Uterus (tissue), 4 donors: ENCODE measurements around the gene NXF1. TPM values are rescaled to one million over a fixed set of nuclear protein-coding genes. Genes with fewer than 3 reads are reported as not detected.

Source experiments
- DNase-seq, 2 donors: peaks; one replicate each; pipeline ENCODE4 v3.0.0-alpha.2; 2019 to 2020
- H3K27ac ChIP-seq, 2 donors: fragments of 200-600 bp; sonication (generic); 1 replicate in 1 of 2; 2 replicates in 1 of 2; pipeline ENCODE4 v1.5.1; 2016 to 2018
- H3K27me3 ChIP-seq, 2 donors: fragments of 200-600 bp; sonication (generic); one replicate each; pipeline ENCODE4 v1.5.1; 2018 to 2019; ENCODE audit warnings: control low read depth in 1 of 2
- H3K36me3 ChIP-seq, 2 donors: fragments of 200-600 bp; sonication (generic); one replicate each; pipeline ENCODE4 v1.5.1; 2019; ENCODE audit warnings: control low read depth in 1 of 2
- H3K4me1 ChIP-seq, 2 donors: fragments of 200-600 bp; sonication (generic); one replicate each; pipeline ENCODE4 v1.5.1; 2018 to 2019; ENCODE audit warnings: control low read depth in 1 of 2
- H3K4me3 ChIP-seq, 2 donors: fragments of 200-600 bp; sonication (generic); 1 replicate in 1 of 2; 2 replicates in 1 of 2; pipeline ENCODE4 v1.5.1; 2018 to 2019; ENCODE audit warnings: mild to moderate bottlenecking in 1 of 2
- H3K9me3 ChIP-seq, 2 donors: fragments of 200-600 bp; sonication (generic); one replicate each; pipeline ENCODE4 v1.5.1; 2019; ENCODE audit warnings: control low read depth in 1 of 2
- CTCF ChIP-seq, 4 experiments: fragments of 200-600 bp in 2 of 4; fragments of 450-650 bp in 2 of 4; sonication (generic) in 2 of 4; IDR thresholded peaks; one replicate each; pipeline ENCODE4 v1.5.1; 2016 to 2019; ENCODE audit warnings: antibody characterized with exemption in 4 of 4, mild to moderate bottlenecking in 2 of 4, moderate library complexity in 1 of 4
- POLR2A ChIP-seq, 2 donors: fragments of 450-650 bp; IDR thresholded peaks; one replicate each; pipeline ENCODE4 v1.6.1; 2016; ENCODE audit warnings: antibody characterized with exemption in 2 of 2, mild to moderate bottlenecking in 1 of 2, moderate library complexity in 1 of 2
- intact Hi-C: fragments of 100-400 bp; cut with DNase I; formaldehyde crosslinking; loops from one replicate; pipeline ENCODE4 v1.15.1; 2023; ENCODE audit warnings: low total_unique reads
- total RNA-seq, 4 donors: library from RNA; depleted of rRNA in 3 of 4; stranded (reverse); fragments of >200 nt in 3 of 4; gene quantifications; one replicate each; pipeline versions ENCODE4 v1.1.0 to v1.2.4, GENCODE V29; 2014 to 2023
- donor health status: DM: yes; HTN: yes; CAD: no.

NXF1 gene
- total RNA-seq, 4 donors from 2014 or later = 41.0 to 96.2 (median 50.2) TPM

- no peak overlapping the region for H3K27ac ChIP-seq
- H3K4me3 ChIP-seq = no peak overlapping the region
- no peaks in the 10 kb centered on the region for H3K27me3 ChIP-seq
- peaks cover 9 to 20% of the 10 kb centered on the region in 2 donors for H3K4me1 ChIP-seq
- H3K36me3 ChIP-seq = no peaks in the 10 kb centered on the region
- no peak for DNase-seq
- TF ChIP-seq POLR2A (IDR thresholded peaks at IDR 0.05) = no peak
- intact Hi-C loops = no loop called here
- no peaks in the 10 kb centered on the region for H3K9me3 ChIP-seq
Observed at GRCh38 chr11:62851807-62852522, 46.7 kb upstream of the NXF1 start.

DNA sequence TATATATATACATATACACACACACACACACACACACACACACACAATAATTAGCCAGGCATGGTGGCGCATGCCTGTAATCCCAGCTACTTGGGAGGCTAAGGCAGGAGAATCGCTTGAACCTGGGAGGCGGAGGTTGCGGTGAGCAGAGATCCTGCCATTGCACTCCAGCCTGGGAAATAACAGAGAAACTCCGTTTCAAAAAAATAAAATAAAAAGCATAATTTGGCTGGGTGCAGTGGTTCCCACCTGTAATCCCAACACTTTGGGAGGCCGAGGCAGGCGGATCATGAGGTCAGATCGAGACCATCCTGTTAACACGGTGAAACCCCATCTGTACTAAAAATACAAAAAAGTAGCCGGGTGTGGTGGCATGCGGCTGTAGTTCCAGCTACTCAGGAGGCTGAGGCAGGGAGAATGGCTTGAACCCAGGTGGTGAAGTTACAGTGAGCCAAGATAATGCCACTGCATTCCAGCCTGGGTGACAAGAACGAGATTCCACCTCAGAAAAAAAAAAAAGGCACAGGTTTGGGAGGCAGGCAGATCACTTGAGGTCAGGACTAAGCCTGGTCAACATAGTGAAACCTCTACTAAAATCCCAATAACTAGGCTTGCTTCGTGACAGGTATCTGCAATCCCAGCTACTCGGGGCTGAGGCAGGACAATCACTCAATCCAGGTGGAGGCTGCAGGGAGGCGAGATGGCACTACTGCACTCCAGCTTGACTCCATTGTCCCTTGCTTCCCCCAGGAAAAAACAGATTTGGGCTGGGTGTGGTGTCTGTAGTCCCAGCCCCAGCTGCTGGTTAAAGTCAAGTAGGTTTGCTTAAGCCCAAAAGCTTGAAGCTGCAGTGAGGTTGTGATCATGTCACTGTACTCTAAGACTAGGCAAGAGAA lies 45.9 kb upstream of the NXF1 start:
- no peaks in the 10 kb centered on the region for H3K9me3 ChIP-seq
- no peak for TF ChIP-seq CTCF (IDR thresholded peaks at IDR 0.05)
- TF ChIP-seq POLR2A (IDR thresholded peaks at IDR 0.05) = no peak
- no peak for DNase-seq
- H3K27me3 ChIP-seq = no peaks in the 10 kb centered on the region
- no peak overlapping the region for H3K27ac ChIP-seq
- H3K36me3 ChIP-seq = no peaks in the 10 kb centered on the region
- intact Hi-C loops = no loop called here
- H3K4me3 ChIP-seq = no peak overlapping the region
- peaks cover 9 to 15% of the 10 kb centered on the region in 2 donors for H3K4me1 ChIP-seq

DNA sequence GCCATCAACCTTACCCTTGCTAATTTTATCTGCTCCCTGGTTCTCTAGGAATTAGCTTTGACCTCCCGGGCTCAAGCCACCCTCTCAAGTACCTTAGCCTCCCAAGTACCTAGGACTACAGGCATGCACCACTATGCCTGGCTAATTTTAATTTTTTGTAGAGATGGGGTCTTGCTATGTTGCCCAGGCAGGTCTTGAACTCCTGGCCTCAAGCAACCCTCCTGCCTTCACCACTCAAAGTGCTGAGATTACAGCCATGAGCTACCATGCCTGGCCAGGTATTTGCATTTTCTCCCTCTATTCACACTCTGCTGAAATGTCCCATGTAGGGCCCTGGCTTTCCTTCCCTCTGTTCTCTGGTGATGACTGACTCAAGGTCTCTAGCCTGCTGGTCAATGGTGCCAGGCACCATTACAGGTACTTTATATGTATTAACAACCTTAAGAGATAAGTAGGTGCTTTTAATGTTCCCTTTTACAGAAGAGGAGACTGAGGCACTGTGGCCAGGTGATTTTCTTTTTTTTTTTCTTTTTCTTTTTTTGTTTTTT lies 42.6 kb upstream of the NXF1 start:
- intact Hi-C loops = no loop called here

GRCh38 chr11:62846177-62846576 lies 40.9 kb upstream of the NXF1 start:
- intact Hi-C loops = no loop called here
- Histone ChIP-seq H3K27me3 (no peaks in the 10 kb centered on the region), H3K4me3 (no peak overlapping the region), H3K9me3 (no peaks in the 10 kb centered on the region), H3K27ac (no peak overlapping the region), H3K36me3 (no peaks in the 10 kb centered on the region), H3K4me1 (peaks cover 0 to 8% of the 10 kb centered on the region in 2 donors)
- TF ChIP-seq CTCF (IDR thresholded peaks at IDR 0.05) = no peak
- TF ChIP-seq POLR2A (IDR thresholded peaks at IDR 0.05) = no peak
- DNase-seq = no peak

More for the DNA sequence above, 42.6 kb upstream of the NXF1 start:
- Histone ChIP-seq H3K4me3 (no peak overlapping the region), H3K27ac (no peak overlapping the region), H3K36me3 (no peaks in the 10 kb centered on the region), H3K4me1 (no peaks in the 10 kb centered on the region), H3K9me3 (no peaks in the 10 kb centered on the region), H3K27me3 (no peaks in the 10 kb centered on the region)
- no peak for TF ChIP-seq CTCF (IDR thresholded peaks at IDR 0.05)
- no peak for TF ChIP-seq POLR2A (IDR thresholded peaks at IDR 0.05)
- no peak for DNase-seq

DNA sequence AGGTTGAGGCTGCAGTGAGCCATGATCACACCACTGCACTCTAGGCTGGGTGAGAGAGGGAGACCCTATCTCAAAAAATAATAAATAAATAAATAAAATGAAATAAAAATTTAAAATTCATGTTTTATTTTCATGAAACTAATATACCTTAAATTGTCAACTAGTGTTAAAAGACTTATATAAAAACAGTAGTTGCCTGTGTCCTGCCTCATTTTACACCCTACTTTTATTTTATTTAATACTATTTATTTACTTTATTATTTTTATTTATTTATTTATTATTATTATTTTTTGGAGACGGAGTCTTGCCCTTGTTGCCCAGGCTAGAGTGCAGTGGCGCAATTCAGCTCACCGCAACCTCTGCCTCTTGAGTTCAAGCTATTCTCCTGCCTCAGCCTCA lies 38.9 kb upstream of the NXF1 start:
- TF ChIP-seq CTCF (IDR thresholded peaks at IDR 0.05) (no peak), POLR2A (IDR thresholded peaks at IDR 0.05) (no peak)

More for the DNA sequence above, 38.9 kb upstream of the NXF1 start:
- H3K4me1 ChIP-seq = peaks cover 0 to 8% of the 10 kb centered on the region in 2 donors
- no peak overlapping the region for H3K4me3 ChIP-seq
- no peak overlapping the region for H3K27ac ChIP-seq
- H3K36me3 ChIP-seq = no peaks in the 10 kb centered on the region
- no peaks in the 10 kb centered on the region for H3K9me3 ChIP-seq
- intact Hi-C loops = no loop called here
- no peaks in the 10 kb centered on the region for H3K27me3 ChIP-seq
- no peak for DNase-seq
